PFSK-1 (cell line): ENCODE results near the gene CLASP1.

Experiments
- FOXP2 ChIP-seq: optimal IDR thresholded peaks from 2 replicates; pipeline ENCODE3; 2011; ENCODE audit warnings: borderline replicate concordance, control low read depth, inconsistent platforms; ENCODE audit not compliant: insufficient read depth; ENCODE audit errors: extremely low read length, extremely low read depth
- POLR2AphosphoS5 ChIP-seq: IDR thresholded peaks from 2 replicates; pipeline ENCODE4 v1.6.1; 2012; ENCODE audit warnings: low read depth, mild to moderate bottlenecking, control low read depth, low read length, moderate library complexity
- SIN3A ChIP-seq: IDR thresholded peaks from 2 replicates; pipeline ENCODE4 v1.6.1; 2012; ENCODE audit warnings: mild to moderate bottlenecking, low read length, moderate library complexity, borderline replicate concordance; ENCODE audit not compliant: insufficient read depth
- TAF1 ChIP-seq: IDR thresholded peaks from 2 replicates; pipeline ENCODE4 v1.6.1; 2012; ENCODE audit warnings: low read length, control low read depth, borderline replicate concordance; ENCODE audit not compliant: insufficient read depth
- TF ChIP-seq, protein P1 (sequence below), 2 experiments: IDR thresholded peaks; 2 replicates each; pipeline versions ENCODE4 v1.6.1 to v1.8.0; 2011 to 2012; ENCODE audit warnings: low read depth in 2 of 2, low read length in 2 of 2, control low read depth in 1 of 2, inconsistent platforms in 1 of 2, mild to moderate bottlenecking in 1 of 2, moderate library complexity in 1 of 2; ENCODE audit not compliant: insufficient read depth in 1 of 2

CLASP1 gene

DNA sequence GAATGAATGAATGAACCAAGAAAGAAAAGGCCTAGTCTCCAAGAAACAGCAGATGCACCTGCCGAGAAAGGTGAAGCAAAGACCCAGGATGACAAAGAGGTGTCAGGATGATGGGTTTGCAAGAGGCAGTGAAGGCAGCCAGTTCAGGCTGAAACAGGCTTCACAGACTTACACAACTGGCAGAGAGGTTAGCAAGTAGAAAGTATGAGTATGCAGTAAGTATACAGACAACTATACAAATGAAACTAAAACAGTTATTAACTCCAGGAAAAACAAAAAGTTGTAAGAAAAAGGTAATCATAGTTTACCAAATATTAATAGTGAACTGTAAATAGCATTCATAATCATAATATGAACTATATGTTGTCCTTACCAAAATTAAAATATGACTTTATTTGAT, 138.4 kb downstream of the CLASP1 start:
- TF ChIP-seq FOXP2, result no peak
- no peak for TF ChIP-seq POLR2AphosphoS5
- TF ChIP-seq, protein P1, sequence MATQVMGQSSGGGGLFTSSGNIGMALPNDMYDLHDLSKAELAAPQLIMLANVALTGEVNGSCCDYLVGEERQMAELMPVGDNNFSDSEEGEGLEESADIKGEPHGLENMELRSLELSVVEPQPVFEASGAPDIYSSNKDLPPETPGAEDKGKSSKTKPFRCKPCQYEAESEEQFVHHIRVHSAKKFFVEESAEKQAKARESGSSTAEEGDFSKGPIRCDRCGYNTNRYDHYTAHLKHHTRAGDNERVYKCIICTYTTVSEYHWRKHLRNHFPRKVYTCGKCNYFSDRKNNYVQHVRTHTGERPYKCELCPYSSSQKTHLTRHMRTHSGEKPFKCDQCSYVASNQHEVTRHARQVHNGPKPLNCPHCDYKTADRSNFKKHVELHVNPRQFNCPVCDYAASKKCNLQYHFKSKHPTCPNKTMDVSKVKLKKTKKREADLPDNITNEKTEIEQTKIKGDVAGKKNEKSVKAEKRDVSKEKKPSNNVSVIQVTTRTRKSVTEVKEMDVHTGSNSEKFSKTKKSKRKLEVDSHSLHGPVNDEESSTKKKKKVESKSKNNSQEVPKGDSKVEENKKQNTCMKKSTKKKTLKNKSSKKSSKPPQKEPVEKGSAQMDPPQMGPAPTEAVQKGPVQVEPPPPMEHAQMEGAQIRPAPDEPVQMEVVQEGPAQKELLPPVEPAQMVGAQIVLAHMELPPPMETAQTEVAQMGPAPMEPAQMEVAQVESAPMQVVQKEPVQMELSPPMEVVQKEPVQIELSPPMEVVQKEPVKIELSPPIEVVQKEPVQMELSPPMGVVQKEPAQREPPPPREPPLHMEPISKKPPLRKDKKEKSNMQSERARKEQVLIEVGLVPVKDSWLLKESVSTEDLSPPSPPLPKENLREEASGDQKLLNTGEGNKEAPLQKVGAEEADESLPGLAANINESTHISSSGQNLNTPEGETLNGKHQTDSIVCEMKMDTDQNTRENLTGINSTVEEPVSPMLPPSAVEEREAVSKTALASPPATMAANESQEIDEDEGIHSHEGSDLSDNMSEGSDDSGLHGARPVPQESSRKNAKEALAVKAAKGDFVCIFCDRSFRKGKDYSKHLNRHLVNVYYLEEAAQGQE (IDR thresholded peaks at IDR 0.05; ENCODE audit: insufficient read depth in 1 of 2, low read depth in 2 of 2, low read length in 2 of 2), result no peak
- no peak for TF ChIP-seq TAF1
- TF ChIP-seq SIN3A, result no peak

GRCh38 chr2:121506621-121507020, 142.6 kb downstream of the CLASP1 start:
- TF ChIP-seq, protein P1 (IDR thresholded peaks at IDR 0.05; ENCODE audit: insufficient read depth in 1 of 2, low read depth in 2 of 2, low read length in 2 of 2), result no peak
- no peak for TF ChIP-seq SIN3A
- TF ChIP-seq TAF1, result no peak
- TF ChIP-seq POLR2AphosphoS5, result no peak
- TF ChIP-seq FOXP2, result no peak

GRCh38 chr2:121505986-121506586, 143.2 kb downstream of the CLASP1 start:
- TF ChIP-seq FOXP2, result no peak
- TF ChIP-seq TAF1, result no peak
- TF ChIP-seq POLR2AphosphoS5, result no peak
- TF ChIP-seq SIN3A, result no peak
- TF ChIP-seq, protein P1 (IDR thresholded peaks at IDR 0.05; ENCODE audit: insufficient read depth in 1 of 2, low read depth in 2 of 2, low read length in 2 of 2), result no peak

DNA sequence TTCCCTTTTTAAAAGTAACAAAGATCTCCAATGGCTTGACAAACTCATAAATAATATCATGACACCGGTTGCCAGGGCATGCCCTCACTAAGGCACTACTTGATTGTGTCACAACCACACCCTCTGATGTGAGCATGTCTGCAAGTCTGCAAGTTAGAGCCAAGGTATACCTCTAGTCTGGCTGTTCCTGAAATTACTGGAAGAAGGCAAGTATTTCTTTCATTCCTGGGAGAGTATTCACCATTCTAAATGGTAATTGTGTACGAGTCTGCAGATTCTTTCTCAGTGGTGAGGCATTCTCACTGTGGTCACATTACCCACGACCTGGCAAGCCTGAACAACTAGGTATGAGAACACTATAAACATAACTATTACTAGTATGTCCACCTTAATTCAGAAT, 144.3 kb downstream of the CLASP1 start:
- TF ChIP-seq, protein P1 (IDR thresholded peaks at IDR 0.05; ENCODE audit: insufficient read depth in 1 of 2, low read depth in 2 of 2, low read length in 2 of 2), result no peak
- TF ChIP-seq TAF1 (no peak), POLR2AphosphoS5 (no peak), SIN3A (no peak), FOXP2 (no peak)

GRCh38 chr2:121504316-121504715, 144.9 kb downstream of the CLASP1 start:
- TF ChIP-seq FOXP2, result no peak

GRCh38 chr2:121502781-121503180, 146.5 kb downstream of the CLASP1 start:
- TF ChIP-seq, protein P1 (IDR thresholded peaks at IDR 0.05; ENCODE audit: insufficient read depth in 1 of 2, low read depth in 2 of 2, low read length in 2 of 2), result no peak
- TF ChIP-seq SIN3A (no peak), TAF1 (no peak), FOXP2 (no peak), POLR2AphosphoS5 (no peak)
